Activated T-cell treated with anti-CD3 and anti-CD28 coated beads for 1 hour (primary cell): ENCODE data around the gene NCK2.

Experiments used
- DNase-seq: peaks from one replicate; pipeline ENCODE4 v3.0.0-alpha.2; 2020; ENCODE audit warnings: low read depth

The NCK2 gene

DNA sequence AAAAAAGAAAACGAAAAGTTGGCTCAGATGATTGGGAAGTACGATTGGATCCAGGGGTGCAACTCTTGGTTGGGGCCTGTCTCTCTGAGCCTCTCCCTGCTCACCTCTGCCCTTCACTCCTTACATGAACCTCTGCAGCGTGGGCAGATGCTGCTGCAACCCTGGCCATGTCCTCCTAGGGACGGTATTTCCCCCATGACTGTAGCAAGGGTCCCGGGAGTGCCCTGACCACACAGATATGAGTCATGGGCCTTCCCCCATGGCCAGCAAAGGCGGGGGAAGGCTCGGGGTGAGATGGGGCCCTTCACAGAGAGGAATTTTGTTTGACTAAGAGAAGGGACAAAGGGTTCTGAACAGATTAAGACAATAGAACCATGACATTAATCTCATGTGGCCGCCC, 129.0 kb downstream of the NCK2 start:
- no peak for DNase-seq

DNA sequence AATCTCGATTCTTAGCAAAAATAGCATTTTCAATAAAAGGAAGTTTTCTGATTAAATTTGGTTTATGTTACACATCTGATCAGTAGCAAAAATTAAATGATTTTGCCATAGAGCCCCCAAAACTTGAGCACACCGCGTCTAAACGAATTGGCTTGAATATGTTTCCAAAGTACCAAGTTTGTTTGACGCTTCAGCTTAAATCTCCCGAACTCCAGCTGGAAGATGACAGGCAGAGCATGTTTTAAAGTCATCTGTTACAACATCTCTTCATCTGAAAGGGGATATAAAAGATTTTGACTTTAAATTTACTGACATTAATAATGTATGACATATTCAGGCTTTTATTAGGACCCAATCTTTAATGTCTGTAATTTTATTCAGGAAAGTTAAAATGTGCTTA, 129.8 kb downstream of the NCK2 start:
- DNase-seq, result no peak

DNA sequence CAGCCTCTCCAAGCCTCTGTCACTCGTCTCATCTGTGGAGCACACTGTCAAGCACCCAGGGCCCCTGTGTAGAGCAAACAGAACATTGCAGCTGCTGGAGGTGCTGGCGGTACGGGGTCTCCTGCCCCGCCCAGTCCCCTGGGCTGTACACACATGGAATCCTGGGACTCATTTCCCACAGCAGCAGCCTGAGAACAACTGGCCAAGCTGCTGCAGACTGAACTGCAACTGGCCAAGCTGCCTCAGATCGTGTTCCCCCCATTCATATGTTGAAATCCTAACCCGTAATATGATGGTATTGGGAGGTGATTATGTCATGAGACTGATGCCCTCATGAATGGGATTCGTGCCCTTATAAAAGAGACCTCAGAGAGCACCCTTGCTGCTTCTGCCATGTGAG, 130.5 kb downstream of the NCK2 start:
- no peak for DNase-seq

DNA sequence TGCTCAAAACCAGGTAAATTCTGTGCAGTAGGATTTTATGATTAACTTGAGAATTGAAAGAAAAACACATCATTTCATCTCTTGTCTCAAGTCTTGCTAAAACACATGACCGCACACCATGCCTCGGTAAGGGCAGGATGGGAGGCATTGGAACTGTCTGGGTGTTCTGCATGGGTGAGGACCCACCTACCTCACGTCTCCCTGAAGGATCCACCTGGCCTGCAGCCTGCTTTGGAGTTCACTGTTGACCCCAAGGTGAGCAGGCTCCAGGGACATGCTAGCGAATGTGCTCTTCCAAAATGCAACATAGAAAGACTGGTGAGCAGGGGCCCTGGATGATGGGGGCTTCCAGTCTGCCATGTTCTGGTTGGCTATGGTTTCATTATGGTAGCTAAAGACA, 131.5 kb downstream of the NCK2 start:
- no peak for DNase-seq

DNA sequence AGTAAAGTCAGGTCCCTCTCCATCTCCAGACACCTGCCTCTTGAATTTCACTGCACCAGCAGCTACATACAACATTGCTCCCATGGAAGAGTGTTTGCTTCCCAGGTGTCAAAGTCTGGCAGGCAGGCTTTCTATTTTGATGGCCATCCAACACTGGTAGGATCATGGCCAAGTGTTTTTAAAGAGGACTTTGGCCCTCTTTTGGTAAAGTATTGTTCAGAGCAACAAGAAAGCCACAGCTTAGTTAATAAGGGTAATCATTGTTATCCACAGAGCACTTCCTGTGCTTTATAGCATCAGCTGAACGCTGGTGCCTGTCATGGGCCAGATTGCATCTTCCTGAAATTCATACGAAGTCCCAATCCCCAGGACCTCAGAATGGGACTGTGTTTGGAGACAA, 133.2 kb downstream of the NCK2 start:
- no peak for DNase-seq

DNA sequence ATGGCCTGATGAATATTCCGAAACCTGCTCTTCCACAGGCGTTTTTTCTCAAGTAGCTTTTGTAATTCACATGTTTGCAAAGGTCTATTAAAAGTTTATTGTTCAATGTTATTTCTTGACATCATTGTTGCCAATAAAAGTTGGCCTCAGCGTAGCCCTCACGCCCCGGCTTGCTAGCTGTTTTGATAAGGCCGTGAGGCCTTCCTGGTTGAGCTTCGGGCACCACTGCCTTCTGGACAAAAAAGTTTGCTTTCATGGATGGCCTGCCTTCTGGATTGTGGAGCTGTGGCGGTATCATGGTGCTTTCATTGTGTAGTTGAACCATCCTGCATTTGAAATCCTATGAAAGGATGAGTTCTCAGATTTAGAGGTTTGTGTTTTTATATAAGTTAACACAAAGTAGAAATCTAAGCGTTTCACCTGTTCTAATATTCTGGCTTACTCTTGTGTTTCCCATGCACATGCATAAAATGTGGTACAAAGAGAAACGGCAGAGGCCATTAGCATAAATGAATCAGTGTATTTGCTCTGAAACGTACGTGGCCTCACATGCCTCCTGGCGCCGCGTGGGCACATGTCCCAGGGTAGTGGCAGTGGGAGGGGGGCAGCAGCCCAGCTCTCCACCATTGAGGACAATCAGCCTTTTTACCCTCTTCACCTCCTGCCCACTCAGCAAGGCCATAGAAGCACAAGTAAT, 134.5 kb downstream of the NCK2 start:
- no peak for DNase-seq

DNA sequence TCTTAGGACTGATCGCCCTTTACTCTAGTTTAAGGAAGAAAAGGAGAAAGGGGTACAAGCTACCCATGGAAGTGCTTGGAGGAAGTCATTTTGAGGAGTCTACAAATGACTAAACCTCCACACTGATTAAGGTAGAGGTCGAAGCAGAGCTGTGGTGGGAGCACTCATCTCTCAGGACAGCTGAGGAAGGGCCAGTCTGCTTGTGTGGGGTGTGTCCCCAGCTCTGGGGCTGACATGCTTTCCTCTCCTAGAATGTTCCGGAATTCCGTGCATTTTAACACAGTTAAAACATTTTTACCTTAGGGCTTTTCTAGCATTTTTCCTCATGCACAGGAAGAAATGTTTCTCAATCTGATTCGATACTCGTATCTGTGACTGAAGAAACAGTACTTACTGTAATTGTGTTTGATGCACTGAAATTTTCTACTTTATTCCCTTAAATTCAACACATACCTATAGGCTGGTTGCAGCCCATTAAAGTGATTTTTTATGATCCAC, 135.1 kb downstream of the NCK2 start:
- no peak for DNase-seq

DNA sequence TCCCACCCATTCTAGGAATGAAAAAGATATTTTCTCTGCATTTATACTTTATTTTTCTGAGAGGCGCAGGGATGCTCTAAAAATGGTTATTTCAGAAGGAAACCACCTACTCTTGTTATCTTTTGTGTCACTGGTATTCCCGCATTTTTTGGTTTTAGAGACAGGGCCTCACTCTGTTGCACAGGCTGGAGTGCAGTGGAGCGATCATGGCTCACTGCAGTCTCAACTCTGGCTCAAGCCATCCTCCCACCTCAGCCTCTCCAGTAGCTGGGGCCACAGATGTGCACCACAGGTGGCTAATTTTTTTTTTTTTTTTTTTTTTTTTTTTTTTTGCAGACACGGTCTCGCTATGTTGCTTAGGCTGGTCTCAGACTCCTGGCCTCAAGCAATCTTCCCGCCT, 135.9 kb downstream of the NCK2 start:
- DNase-seq, result no peak

DNA sequence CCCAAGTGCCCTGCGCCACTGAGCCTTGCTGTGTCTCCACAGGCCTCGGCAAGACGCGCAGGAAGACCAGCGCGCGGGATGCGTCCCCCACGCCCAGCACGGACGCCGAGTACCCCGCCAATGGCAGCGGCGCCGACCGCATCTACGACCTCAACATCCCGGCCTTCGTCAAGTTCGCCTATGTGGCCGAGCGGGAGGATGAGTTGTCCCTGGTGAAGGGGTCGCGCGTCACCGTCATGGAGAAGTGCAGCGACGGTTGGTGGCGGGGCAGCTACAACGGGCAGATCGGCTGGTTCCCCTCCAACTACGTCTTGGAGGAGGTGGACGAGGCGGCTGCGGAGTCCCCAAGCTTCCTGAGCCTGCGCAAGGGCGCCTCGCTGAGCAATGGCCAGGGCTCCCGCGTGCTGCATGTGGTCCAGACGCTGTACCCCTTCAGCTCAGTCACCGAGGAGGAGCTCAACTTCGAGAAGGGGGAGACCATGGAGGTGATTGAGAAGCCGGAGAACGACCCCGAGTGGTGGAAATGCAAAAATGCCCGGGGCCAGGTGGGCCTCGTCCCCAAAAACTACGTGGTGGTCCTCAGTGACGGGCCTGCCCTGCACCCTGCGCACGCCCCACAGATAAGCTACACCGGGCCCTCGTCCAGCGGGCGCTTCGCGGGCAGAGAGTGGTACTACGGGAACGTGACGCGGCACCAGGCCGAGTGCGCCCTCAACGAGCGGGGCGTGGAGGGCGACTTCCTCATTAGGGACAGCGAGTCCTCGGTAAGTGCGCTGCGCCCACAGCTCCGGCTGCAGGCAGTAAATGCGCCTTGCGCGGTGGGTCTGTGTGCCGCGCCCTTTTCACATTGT, 136.8 kb downstream of the NCK2 start:
- no peak for DNase-seq

DNA sequence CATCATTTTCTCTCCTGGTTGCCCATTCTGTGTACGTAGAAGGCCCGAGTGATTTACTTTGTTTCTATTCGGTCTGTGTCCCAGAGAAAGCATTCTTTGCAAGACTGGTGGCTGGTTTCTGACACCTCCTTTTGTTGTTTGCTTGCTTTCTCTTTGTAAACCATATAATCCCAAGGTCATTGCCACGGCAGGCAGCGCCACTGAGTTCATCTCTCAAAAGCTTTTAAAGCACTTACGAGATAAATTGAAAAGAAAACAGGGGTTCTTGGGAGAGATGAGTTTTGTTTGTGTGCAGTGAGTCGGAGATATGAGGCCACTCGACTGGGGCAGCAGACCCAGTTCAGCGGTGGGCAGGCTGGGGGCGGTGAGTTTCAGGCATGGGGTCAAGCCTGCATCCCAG, 137.6 kb downstream of the NCK2 start:
- no peak for DNase-seq

DNA sequence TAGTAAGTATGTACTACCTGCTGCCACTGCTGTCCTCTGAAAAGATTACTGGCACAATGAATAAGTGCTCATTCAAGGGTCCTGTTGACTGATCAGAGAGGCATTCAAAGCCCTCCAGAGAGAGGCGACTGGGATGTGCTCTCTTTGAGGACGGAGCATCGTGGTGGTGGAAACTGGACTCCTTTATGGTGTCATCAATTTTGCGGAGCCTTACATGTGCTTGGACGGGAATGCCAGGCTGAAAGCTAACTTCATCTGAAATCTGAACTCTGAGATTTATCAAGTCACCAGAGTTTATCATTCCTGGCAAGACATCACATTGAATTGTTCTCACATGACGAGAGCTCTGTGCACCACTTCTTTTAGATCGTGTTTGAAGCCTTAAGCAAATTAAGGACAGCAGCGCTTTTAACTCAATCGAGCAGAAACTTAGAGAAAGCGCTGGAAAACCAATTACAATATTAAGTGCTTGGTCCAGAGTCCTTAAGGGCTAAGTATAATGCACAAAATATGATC, 138.3 kb downstream of the NCK2 start:
- no peak for DNase-seq

DNA sequence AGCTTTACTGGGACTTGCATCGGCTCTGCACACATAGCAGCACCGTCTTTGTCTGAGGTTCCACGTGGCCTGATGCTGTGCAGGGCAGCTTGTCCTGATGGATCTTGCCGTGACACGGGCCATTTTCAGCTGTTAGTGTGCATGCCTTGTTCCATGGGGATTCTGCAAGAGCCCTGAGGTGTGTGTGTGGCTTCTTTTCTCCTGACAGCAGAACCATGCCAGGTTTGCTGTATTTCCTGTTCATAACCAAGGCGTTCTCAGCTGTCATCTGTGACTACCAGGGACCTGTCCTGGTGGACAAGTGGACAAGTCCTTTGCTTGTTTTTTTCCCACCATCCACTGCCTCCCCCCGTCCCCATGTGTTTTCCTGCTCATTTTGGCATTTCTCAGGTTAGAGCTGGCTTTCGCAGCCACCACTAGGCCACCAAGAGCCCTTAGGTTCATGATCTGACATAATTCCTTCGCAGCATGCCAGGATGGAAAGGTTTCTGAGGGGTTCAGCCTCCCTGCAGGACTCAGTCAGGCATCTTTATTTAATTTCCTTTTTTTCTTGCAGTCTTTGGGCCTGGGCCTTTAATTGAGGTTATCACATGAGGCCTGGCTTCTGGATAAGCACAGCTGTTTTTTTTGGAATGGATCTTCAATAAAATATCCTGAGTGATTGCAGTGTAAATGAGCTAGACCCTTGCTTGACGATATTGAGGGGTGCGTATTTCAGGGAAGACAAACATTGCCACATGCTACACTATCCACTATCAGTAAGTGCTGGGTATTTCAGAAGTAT, 139.4 kb downstream of the NCK2 start:
- no peak for DNase-seq

DNA sequence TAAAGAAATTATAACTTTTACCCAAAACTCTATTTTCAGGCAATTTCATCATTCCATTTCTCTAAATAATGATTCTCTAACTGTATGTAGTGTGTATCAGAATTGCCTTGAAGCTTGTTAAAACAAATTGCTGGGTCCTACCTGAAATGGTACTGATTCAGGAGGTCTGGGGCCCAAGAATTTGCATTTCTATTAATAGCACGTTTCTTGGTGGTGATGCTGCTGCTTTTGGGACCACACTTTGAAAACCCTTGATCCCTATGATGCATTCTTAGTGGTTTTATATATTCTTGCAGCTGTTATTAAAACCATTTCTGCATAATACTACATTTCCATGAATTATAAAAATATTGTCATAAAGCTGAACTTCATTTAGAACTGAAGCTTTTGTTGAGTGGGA, 140.7 kb downstream of the NCK2 start:
- no peak for DNase-seq

DNA sequence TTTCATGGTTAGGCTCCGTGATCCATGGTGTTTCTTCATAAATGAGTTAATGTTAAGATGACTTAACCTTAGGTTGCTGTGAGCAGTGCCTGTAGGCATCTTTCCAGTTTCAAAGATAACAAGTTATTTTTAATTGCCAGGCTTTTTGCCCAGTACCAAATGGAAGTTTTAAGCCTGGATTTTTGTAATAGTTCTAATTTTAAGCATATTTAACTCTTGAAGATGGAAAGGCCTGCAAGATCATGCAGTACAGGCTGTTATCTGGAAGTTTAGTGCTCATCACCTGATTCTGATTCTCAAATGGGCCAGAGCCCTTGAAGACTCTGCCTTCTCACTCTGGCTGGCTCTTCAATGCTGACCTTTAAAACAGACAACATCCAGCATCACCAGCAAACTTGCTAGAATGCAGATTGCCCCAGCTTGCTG, 141.3 kb downstream of the NCK2 start:
- DNase-seq, result no peak

DNA sequence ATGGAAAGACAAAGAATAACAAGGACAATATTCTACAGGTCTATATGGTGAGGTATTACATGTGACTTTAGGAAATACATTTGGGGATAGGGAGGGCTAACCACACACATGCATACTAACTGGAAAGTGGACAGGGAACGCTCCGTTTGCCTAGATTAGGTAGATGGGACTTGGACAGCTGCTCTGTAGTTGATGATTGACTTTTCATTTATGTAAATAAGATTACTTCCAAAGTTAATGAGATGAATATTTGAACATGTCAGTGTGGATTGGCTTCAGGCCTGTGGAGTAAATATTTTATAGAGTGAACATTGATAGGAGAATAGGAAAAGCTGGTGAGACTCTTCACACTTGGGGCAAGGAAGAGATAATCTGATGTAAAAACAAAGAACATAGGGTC, 142.0 kb downstream of the NCK2 start:
- DNase-seq, result no peak

DNA sequence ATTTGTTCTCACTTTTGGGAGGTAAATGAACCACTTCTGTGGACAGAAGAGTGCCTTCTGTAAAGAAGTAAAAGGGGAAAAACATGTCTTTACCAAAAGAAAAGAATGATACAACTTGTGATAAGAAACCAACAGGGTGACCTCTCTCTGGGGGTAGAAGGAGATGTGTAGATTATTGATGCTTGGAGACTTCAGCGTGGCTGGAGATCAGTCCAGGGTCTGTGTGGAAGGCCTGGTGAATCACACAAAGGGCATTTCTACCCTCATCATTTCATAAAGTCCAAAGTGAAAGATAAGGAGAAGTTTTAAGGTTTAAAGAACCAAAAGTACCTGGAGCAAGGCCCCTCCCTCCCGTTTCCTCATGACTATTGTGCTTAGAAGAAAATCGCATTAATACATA, 142.5 kb downstream of the NCK2 start:
- DNase-seq, result no peak

DNA sequence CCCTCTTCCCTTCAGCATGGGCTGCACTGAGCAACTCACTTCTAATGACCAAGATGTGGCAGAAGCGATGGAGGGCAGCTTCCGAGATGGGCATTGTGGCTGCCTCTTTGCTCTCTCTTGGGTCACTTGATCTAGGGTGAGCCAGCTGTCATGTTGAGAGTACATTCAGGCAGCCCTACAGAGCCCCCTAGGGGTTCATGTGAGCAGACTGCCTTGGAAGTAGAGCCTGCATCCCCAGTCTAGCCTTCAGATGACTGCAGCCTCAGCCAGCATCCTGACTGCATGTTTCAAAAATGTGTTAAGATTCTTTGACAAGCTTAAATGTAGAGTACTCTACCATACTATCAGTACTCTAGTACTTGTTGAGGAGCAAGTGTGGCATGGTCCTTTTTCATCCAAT, 143.9 kb downstream of the NCK2 start:
- DNase-seq, result no peak

DNA sequence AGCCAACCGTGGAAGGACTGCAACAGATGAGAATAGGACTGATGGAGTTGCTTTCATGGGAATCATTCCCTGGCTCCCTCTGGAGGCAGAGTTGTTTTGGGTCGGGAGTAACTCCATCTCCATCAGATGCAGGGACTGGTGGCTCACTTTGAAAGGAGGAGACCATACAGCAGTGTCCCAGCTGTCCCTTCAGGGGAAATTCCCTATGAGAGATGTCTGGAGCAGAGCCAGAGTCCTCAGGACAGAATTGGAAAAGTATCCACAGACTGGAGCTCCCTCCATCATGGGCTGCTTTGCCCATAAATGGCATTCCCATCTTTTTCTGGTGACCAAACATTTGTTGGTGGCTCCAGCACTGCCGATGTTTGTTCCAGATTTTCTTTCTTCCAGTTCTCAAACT, 144.3 kb downstream of the NCK2 start:
- no peak for DNase-seq

DNA sequence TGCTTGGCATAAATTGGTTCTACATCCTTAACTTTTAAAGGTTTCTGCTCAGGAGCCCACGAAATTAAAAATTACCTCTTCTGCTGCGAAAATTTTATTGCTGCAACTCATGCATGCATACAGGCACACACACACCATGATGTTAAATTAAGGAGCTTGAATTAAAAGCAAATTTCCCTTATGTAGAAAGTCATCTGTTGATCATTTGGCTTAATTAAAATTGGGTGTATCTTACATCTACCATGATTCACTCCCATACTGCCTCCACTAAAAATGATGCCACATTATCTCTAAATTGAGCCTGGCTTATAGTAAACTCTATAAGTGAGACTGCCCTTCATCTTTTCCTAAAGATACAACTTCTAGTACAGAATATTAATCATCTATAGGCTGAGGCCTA, 145.4 kb downstream of the NCK2 start:
- DNase-seq, result no peak

DNA sequence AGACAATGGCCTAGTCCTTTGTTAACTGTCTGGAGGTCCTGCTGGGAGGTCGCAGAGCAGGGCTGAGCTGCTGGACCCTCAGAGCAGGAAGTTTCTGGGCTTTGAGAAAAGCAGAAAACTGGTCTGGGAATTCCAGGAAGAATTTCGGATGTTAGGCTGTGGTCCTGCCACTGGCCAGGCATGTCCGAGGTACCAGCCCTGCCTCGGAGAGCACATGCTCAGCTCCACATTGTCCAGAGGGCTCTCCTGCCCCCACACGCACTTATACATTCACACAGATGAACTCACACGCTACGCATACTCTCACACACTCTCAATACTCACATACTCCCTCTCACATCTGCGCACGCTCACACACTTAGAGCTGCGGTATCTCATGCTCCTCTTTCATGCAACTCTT, 146.1 kb downstream of the NCK2 start:
- DNase-seq, result no peak

DNA sequence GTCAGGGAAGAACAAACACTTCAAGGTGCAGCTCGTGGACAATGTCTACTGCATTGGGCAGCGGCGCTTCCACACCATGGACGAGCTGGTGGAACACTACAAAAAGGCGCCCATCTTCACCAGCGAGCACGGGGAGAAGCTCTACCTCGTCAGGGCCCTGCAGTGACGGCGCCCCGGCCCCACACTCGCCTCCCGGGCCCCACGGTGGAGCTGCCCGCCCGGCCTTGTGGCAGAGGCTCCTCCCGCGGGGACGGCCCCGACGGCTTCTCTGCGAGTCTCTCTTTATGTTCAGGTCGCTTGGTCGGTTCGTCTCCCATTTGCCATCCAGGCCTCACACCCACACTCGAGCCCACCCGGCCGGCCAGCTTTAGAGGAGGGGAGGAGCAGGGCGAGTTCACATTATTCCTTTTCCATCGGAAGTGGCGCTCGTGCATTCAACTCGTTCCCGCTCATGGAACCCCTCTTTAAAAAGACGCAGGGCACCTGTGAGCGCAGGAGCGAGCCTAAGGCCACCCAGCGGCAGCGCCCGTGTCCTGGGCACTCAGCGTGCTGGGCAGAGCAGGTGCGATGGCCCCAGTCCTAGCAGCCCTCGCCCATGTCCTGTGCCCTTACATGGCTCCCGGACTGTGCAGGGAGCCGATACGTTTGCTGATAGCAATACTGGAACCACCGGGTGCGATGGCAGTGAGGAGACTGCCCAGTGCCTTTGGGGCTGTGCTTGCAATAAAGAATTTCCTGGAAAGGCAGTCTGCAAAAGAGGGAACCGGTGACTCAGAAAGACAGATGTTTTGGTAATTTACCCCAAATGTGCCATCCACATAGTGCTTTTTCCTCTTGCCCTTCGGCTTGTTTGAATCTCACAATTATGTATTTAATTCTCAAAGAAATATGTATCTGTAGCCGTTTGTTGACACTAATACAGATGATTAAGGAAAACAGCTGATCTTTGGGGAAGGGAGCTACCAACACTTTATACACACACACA, 148.6 kb downstream of the NCK2 start:
- no peak for DNase-seq
